Memory B cell (primary cell): ENCODE results near the gene CRK.
A peak's percentile ranks its signal among the peaks of the same experiment; 100 is the strongest.
"Not testable (repeated sequence)": the region's sequence is repeated elsewhere in the genome, so short reads cannot be mapped to it uniquely, and the experiment has no call there.

Experiments
- ATAC-seq: fragments of 150-1000 bp; cut with Tn5 transposase; 2 replicates; pipeline ENCODE4 v1.10.0; 2021; ENCODE audit warnings: low read depth, mild to moderate bottlenecking, moderate library complexity
- DNase-seq, 2 donors: peaks; one replicate each; pipeline ENCODE4 v3.0.0; 2022; ENCODE audit warnings: low spot score in 2 of 2
- H3K27ac Mint-ChIP-seq: one replicate; pipeline ENCODE4 v1.8.0; 2022; ENCODE audit warnings: mild to moderate bottlenecking, moderate library complexity, mixed read lengths
- H3K27me3 Mint-ChIP-seq: one replicate; pipeline ENCODE4 v1.8.0; 2022; ENCODE audit warnings: mixed read lengths
- H3K36me3 Mint-ChIP-seq: one replicate; pipeline ENCODE4 v1.8.0; 2022; ENCODE audit warnings: mild to moderate bottlenecking, mixed read lengths
- H3K4me1 Mint-ChIP-seq: one replicate; pipeline ENCODE4 v1.8.0; 2022; ENCODE audit warnings: mixed read lengths
- H3K4me3 Mint-ChIP-seq: one replicate; pipeline ENCODE4 v1.8.0; 2022; ENCODE audit warnings: mild to moderate bottlenecking, moderate library complexity, mixed read lengths
- H3K9me3 Mint-ChIP-seq: one replicate; pipeline ENCODE4 v1.8.0; 2022; ENCODE audit warnings: mixed read lengths

CRK gene

DNA sequence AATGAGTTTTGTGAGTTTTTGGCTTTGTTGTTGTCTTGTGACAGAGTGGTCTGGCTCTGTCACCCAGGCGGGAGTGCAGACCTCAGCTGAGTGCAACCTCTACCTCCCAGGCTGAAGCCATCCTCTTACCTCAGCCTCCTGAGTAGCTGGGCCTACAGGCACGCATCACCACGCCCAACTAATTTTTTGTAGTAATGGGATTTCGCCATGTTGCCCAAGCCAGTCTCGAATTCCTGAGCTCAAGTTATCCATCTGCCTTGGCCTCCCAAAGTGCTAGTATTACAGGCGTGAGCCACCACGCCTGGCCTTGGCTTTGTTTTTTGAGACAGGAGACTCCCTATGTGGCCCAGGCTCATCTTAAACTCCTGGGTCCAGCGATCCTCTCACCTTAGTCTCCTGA is 15.1 kb downstream of the CRK start:
- no peak for ATAC-seq
- Mint-ChIP-seq H3K4me1 (peaks cover 7% of the 10 kb centered on the region), H3K27ac (no peak overlapping the region), H3K9me3 (no peaks in the 10 kb centered on the region), H3K27me3 (no peaks in the 10 kb centered on the region), H3K4me3 (no peak overlapping the region), H3K36me3 (peaks cover 11% of the 10 kb centered on the region)
- DNase-seq: no peak

DNA sequence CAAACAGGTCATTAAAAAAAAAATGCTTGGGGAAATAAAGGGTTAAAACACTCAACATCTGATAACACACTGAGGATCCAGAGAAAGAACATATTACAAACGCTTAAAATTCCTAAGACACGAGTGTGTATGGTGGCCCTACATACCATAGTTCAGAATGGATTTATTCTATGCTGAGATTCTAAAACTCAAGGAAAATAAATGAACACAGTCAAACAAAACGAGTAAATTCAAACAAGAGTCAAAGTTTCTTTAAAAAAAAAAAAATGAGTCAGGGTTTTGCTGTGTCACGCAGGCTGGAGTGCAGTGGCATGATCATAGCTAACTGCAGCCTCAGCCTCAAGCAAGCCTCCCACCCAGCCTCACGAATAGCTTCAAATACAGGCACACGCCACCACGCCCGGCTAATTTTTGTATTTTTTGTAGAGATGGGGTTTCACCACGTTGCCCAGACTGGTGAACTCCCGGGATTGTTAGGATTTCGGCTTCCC is 17.4 kb downstream of the CRK start:
- Mint-ChIP-seq H3K27ac (no peak overlapping the region), H3K4me1 (peaks cover 6% of the 10 kb centered on the region), H3K27me3 (no peaks in the 10 kb centered on the region), H3K36me3 (peaks cover 14% of the 10 kb centered on the region), H3K9me3 (no peaks in the 10 kb centered on the region), H3K4me3 (no peak overlapping the region)
- no peak for DNase-seq
- ATAC-seq: no peak

DNA sequence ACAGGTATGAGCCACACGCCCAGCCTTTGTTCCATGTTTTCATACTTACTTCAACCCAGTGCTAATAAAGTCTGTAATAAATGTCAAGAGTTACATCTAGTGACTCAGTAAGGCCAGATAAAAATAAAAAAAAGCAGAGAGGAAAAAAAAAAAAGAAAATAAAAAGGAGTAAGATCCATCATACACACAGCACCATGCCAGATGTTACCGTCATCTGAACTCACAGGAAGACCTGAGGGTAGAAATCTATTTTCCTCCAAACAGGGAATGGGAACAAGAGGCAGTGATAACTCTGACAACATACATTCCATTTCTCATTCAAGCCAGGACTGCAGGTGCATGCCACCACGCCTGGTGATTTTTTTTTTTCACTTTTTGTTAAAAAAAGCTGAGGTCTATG is 20.7 kb downstream of the CRK start:
- no peaks in the 10 kb centered on the region for H3K9me3 Mint-ChIP-seq
- no peak overlapping the region for H3K4me3 Mint-ChIP-seq
- no peaks in the 10 kb centered on the region for H3K27me3 Mint-ChIP-seq
- H3K27ac Mint-ChIP-seq: peak overlapping the region; percentile 18
- H3K4me1 Mint-ChIP-seq: peaks cover 12% of the 10 kb centered on the region
- DNase-seq: no peak
- peaks cover 22% of the 10 kb centered on the region for H3K36me3 Mint-ChIP-seq
- ATAC-seq: no peak

DNA sequence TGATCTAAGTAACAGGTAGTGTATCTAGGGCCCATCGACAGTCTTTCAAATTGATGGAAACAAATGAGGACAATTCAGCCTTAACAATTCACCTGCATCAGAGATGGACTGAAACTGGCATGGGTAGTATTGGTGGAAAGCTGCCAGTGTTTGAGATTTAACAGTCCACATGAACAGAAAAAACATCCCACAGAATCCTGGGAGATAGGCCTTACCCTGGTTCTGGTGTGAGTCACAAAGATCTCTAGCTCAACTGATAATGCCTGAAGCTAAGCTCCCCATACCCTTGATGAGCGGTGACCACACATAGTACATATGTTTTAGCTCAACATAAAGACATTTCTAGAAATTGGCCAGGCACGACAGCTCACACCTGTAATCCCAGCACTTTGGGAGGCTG is 21.9 kb downstream of the CRK start:
- Mint-ChIP-seq H3K4me3 (no peak overlapping the region), H3K27me3 (no peaks in the 10 kb centered on the region), H3K27ac (no peak overlapping the region), H3K36me3 (peaks cover 22% of the 10 kb centered on the region), H3K9me3 (no peaks in the 10 kb centered on the region), H3K4me1 (peaks cover 12% of the 10 kb centered on the region)
- ATAC-seq: no peak
- DNase-seq: no peak

DNA sequence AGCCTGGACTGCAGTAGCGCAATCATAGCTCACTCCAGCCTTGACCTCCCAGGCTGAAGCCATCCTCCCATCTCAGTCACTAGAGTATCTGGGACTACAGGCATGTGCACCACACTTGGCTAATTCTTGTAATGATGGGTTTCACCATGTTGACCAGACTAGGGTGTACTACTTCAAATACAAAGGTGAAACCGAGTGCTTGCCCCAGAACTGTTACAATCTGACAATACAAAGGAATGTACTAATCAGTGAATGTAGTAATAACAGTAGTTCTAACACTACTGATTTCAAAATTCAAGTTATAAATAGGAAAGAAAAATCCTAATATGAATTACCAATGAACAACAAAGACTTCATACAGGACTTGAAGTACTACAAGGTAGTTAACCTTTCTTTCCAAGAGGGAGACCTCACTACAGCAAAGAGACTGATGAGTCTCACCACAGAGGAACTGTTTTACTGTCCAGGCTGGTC is 24.4 kb downstream of the CRK start:
- Mint-ChIP-seq H3K27me3 (no peaks in the 10 kb centered on the region), H3K4me1 (peaks cover 12% of the 10 kb centered on the region), H3K9me3 (no peaks in the 10 kb centered on the region), H3K27ac (peak overlapping the region; percentile 69), H3K4me3 (no peak overlapping the region), H3K36me3 (peaks cover 20% of the 10 kb centered on the region)
- DNase-seq (no peak), ATAC-seq (no peak)

DNA sequence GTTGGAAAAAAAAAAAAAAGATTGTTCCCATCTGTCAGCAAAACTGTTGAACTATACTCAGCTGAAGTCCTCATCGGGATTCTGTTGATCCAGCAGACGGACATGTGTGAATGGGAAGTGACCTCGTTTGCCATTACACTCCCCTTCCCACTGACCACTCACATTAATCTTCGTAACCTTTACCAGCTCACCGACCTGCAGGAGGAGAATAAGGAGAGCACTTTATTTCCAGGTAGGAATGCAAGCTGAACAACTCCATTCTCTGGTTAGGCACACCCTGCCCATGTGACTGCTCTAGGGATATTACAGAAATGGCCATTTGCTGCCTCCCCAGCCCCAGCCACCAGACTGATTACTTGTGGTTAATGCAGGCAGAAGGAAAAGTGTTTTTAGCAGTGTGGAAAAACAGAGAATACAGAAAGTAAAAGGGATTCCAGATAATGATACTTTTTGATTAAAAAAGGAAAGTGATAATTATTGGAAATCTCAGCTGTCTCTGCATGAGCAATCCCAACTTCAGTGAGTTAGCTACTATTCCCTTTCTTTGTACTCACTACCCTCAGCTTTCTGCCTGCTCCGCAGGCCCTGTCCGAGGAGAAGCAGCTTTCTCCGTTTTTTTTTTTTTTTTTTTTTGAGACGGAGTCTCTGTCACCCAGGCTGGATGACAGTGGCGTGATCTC is 32.4 kb downstream of the CRK start:
- H3K27me3 Mint-ChIP-seq: no peaks in the 10 kb centered on the region
- ATAC-seq (no peak), DNase-seq (no peak)

DNA sequence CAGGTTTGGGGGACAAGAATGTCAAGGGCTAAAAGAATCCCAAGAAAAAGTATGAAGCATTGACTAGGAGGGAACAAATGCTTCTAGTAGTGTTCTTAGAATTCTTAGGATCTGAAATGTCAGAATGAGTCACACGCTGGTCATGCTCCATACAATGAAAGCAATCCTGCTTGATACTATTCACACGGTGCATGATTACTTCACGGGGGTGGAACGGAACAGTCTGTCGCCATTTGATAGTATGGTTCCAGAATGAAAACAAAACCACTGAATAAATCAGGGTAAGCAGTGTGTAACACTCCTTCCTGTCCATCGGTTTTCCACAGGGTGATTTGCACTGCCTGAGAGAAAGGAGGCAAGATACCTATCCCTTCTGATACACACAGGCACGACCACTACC is 33.1 kb downstream of the CRK start:
- Mint-ChIP-seq H3K27me3 (no peaks in the 10 kb centered on the region), H3K4me3 (no peak overlapping the region)

More for the DNA sequence above, 32.4 kb downstream of the CRK start:
- Mint-ChIP-seq H3K4me3 (no peak overlapping the region), H3K27ac (no peak overlapping the region), H3K36me3 (peaks cover 16% of the 10 kb centered on the region), H3K9me3 (no peaks in the 10 kb centered on the region), H3K4me1 (peaks cover 2% of the 10 kb centered on the region)

DNA sequence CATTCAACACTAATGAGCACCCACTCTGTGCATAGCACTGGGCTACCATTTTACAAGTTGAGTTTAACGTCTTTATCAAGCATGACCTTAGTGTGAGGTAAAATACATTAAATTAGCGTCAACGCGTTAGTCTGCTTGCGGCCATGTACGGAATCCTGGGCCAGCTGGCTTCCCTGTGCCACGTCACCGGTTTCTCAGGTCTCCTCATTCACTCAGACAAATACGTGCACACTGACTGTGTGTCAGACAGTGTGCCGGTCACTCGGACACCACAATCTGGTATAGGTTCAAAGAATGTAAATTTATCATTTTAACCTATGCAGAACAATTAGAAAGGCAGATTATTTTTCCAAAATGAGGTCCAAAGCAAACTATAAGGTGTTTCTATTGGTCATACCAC is 34.6 kb downstream of the CRK start:
- ATAC-seq (no peak), DNase-seq (no peak)
- Mint-ChIP-seq H3K4me3 (no peak overlapping the region), H3K9me3 (no peaks in the 10 kb centered on the region), H3K4me1 (peaks cover 2% of the 10 kb centered on the region), H3K36me3 (peaks cover 17% of the 10 kb centered on the region), H3K27ac (no peak overlapping the region), H3K27me3 (no peaks in the 10 kb centered on the region)

More for the DNA sequence above, 33.1 kb downstream of the CRK start:
- H3K36me3 Mint-ChIP-seq: peaks cover 16% of the 10 kb centered on the region
- H3K9me3 Mint-ChIP-seq: no peaks in the 10 kb centered on the region
- H3K4me1 Mint-ChIP-seq: peaks cover 2% of the 10 kb centered on the region
- ATAC-seq (no peak), DNase-seq (no peak)
- peak overlapping the region; percentile 14 for H3K27ac Mint-ChIP-seq

DNA sequence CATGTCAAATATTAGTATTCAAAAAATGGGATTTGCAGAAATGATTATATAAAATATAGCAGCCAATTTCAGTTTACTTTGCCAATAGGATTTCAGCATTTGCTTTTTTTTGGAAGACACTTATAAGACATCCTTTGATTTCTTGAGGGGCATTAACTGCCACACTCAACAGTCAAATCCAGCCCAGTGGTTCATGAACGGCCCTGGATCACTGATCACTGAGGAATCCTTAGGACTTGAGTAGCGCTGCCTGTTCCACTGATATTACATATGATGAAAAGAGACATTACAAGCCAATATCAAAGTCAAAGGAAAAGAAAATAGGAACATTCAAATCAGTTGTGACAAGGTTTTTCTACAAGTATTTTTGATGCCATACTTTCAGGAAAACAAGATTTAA is 35.1 kb downstream of the CRK start:
- peaks cover 17% of the 10 kb centered on the region for H3K36me3 Mint-ChIP-seq
- ATAC-seq (no peak), DNase-seq (no peak)
- H3K27ac Mint-ChIP-seq: no peak overlapping the region
- H3K9me3 Mint-ChIP-seq: no peaks in the 10 kb centered on the region
- H3K4me3 Mint-ChIP-seq: no peak overlapping the region
- H3K27me3 Mint-ChIP-seq: no peaks in the 10 kb centered on the region
- H3K4me1 Mint-ChIP-seq: peaks cover under 1% of the 10 kb centered on the region

DNA sequence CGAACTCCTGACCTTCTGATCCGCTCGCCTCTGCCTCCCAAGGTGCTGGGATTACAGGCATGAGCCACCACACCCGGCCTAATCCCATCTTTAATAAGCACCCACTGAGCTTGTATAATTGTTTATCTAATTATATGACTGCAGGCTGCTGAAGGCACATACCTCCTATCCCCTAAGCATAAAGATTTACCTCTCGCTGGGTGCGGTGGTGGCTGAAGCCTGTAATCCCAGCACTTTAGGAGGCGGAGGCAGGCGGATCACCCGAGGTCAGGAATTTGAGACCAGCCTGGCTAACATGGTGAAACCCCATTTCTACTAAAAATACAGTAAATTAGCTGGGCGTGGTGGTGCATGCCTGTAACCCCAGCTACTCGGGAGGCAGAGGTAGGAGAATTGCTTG is 35.9 kb downstream of the CRK start:
- Mint-ChIP-seq H3K27ac (no peak overlapping the region), H3K36me3 (peaks cover 17% of the 10 kb centered on the region), H3K4me1 (no peaks in the 10 kb centered on the region), H3K9me3 (no peaks in the 10 kb centered on the region), H3K4me3 (no peak overlapping the region), H3K27me3 (no peaks in the 10 kb centered on the region)
- ATAC-seq (no peak), DNase-seq (no peak)

DNA sequence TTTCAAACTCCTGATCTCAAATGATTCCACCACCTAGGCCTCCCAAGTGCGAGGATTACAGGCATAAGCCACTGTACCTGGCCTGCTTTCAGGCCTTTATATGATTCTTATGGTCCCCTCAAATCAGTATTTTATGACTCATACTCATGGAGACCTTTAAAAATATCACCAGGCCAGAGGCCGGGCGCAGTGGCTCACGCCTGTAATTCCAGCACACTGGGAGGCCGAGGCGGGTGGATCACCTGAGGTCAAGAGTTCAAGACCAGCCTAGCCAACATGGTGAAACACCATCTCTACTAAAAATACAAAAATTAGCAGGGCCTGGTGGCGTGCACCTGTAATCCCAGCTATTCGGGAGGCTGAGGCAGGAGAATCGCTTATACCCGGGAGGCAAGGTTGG is 37.6 kb downstream of the CRK start:
- ATAC-seq, H3K4me3 Mint-ChIP-seq, H3K27ac Mint-ChIP-seq: not testable (repeated sequence)

DNA sequence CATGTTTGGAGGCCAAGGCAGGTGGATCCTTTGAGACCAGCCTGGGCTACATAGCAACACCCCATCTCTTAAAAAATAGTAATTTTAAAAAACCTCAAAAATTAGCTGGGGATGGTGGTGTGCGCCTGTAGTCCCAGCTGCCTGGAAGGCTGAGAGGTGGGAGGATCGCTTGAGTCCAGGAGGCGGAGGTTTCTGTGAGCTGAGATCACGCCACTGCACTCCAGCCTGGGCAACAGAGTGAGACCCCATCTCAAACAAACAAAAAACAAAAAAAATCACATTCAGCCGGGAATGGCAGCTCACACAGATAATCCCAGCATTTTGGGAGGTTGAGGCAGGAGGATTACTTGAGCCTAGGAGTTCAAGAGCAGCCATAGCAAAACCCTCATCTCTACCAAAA is 39.6 kb downstream of the CRK start:
- Mint-ChIP-seq H3K36me3 (peaks cover 9% of the 10 kb centered on the region), H3K27me3 (no peaks in the 10 kb centered on the region), H3K27ac (no peak overlapping the region), H3K9me3 (no peaks in the 10 kb centered on the region), H3K4me3 (no peak overlapping the region), H3K4me1 (peaks cover 5% of the 10 kb centered on the region)
- DNase-seq (no peak), ATAC-seq (no peak)

More for the DNA sequence above, 37.6 kb downstream of the CRK start:
- H3K9me3 Mint-ChIP-seq, H3K4me1 Mint-ChIP-seq, DNase-seq, H3K27me3 Mint-ChIP-seq: not testable (repeated sequence)
- peaks cover 18% of the 10 kb centered on the region for H3K36me3 Mint-ChIP-seq

DNA sequence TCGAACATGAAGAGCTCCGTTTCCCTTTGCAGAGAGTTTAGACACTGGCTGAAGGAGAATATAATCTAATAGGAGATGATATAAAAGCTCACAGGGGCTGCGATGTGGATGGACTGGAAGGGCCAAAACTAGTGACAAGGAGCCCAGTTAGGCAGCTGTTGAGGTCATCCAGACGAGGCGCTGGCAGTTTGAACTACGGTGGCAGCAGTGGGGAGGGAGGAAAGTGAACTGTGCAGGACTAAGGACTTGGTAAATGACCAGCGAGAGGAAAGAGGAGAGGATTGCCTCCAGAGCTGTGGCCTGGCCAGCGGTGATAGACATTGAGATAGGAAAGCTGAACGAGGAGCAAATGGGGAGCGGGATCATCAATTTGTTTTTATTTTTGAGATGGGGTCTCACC is 41.4 kb downstream of the CRK start:
- no peak overlapping the region for H3K27ac Mint-ChIP-seq
- DNase-seq: no peak
- no peaks in the 10 kb centered on the region for H3K27me3 Mint-ChIP-seq
- peaks cover 5% of the 10 kb centered on the region for H3K4me1 Mint-ChIP-seq
- no peak for ATAC-seq
- no peaks in the 10 kb centered on the region for H3K9me3 Mint-ChIP-seq
- no peak overlapping the region for H3K4me3 Mint-ChIP-seq
- peaks cover 8% of the 10 kb centered on the region for H3K36me3 Mint-ChIP-seq

DNA sequence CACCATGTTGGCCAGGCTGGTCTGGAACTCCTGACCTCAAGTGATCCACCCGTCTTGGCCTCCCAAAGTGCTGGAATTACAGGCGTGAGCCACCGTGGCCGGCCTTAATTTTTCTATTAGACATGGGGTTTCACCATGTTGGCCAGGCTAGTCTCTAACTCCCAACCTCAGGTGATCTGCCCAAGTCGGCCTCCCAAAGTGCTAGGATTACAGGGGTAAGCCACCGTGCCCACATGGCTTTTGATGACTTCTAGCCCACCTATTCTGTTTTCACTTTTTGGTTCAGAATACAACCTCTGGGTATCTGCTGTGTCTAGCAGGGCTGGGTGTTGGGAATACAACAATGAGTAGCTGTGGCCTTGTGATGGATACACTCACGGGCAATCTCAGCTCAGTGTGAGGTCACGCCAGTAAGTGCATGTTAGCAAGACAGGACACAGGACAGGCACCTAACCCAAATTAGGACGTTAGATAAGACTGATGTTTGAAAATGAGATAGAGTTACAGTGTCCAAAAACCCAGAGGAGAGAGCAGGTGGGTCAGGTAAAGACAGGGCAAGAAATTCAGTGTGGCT is 41.9 kb downstream of the CRK start:
- H3K4me3 Mint-ChIP-seq: no peak overlapping the region
- peaks cover 5% of the 10 kb centered on the region for H3K4me1 Mint-ChIP-seq
- ATAC-seq (no peak), DNase-seq (no peak)
- H3K27ac Mint-ChIP-seq: no peak overlapping the region
- H3K36me3 Mint-ChIP-seq: peaks cover 8% of the 10 kb centered on the region
- no peaks in the 10 kb centered on the region for H3K9me3 Mint-ChIP-seq
- H3K27me3 Mint-ChIP-seq: no peaks in the 10 kb centered on the region
